ENCODE results near the gene TMEM59. TPM values are rescaled to one million over a fixed set of nuclear protein-coding genes. Genes with fewer than 3 reads are reported as not detected.

Gene TMEM59
- total RNA-seq, 2 experiments from 2014 or later, result 74.5 to 94.5 TPM

DNA sequence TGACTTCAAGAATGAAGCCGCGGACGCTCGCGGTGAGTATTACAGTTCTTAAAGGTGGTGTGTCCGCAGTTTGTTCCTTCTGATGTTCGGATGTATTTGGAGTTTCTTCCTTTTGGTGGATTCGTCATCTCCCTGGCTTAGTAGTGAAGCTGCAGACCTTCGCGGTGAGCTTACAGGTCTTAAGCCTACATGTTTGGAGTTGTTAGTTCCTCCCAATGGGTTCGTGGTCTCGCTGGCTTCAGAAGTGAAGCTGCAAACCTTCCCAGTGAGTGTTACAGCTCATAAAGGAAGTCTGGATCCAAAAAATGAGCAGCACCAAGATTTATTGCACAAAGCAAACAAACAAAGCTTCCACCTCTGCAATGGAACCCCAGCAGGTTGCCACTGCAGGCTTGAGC, 49.8 kb downstream of the TMEM59 start:
- Histone ChIP-seq H3K4me1 (ENCODE audit: insufficient read depth, low read length, poor library complexity, severe bottlenecking) (no peaks in the 10 kb centered on the region), H3K9me2 (ENCODE audit: insufficient read depth, low read length) (no peaks in the 10 kb centered on the region), H3K27ac (ENCODE audit: low read depth, low read length, poor library complexity, severe bottlenecking) (no peak overlapping the region), H3K4me2 (ENCODE audit: low read length) (no peak overlapping the region), H2AFZ (ENCODE audit: low read length) (no peak overlapping the region), H4K20me1 (ENCODE audit: insufficient read depth, low read length) (no peaks in the 10 kb centered on the region), H3K9me3 (ENCODE audit: low read length) (no peaks in the 10 kb centered on the region), H3K79me2 (ENCODE audit: insufficient read depth, low read depth, low read length) (no peaks in the 10 kb centered on the region), H3K4me3 (ENCODE audit: low read depth, low read length, poor library complexity, severe bottlenecking) (no peak overlapping the region), H3K36me3 (ENCODE audit: insufficient read depth, low read length) (no peaks in the 10 kb centered on the region)
- TF ChIP-seq, protein P1, sequence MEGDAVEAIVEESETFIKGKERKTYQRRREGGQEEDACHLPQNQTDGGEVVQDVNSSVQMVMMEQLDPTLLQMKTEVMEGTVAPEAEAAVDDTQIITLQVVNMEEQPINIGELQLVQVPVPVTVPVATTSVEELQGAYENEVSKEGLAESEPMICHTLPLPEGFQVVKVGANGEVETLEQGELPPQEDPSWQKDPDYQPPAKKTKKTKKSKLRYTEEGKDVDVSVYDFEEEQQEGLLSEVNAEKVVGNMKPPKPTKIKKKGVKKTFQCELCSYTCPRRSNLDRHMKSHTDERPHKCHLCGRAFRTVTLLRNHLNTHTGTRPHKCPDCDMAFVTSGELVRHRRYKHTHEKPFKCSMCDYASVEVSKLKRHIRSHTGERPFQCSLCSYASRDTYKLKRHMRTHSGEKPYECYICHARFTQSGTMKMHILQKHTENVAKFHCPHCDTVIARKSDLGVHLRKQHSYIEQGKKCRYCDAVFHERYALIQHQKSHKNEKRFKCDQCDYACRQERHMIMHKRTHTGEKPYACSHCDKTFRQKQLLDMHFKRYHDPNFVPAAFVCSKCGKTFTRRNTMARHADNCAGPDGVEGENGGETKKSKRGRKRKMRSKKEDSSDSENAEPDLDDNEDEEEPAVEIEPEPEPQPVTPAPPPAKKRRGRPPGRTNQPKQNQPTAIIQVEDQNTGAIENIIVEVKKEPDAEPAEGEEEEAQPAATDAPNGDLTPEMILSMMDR (conservative IDR thresholded peaks at IDR 0.05; ENCODE audit: low read length), result no peak
- TF ChIP-seq EZH2phosphoT487 (IDR thresholded peaks at IDR 0.05; ENCODE audit: borderline replicate concordance, low read depth, low read length), result no peak
- ChIA-PET POLR2A (interaction anchor here (1.3 kb wide), 1 partner anchor 11 kb away, joined by 4 read pairs; no protein-coding TSS in a partner anchor), CTCF (ENCODE audit: unreplicated experiment) (no interaction called here)
- no TSS peak for BruUV-seq (replicated peaks)
- no peak for DNase-seq (ENCODE audit: low spot score)
- intact Hi-C loops (cut with micrococcal nuclease; ENCODE audit: unreplicated experiment), result no loop called here

GRCh38 chr1:54002544-54003248, 50.3 kb downstream of the TMEM59 start:
- Histone ChIP-seq H3K4me3 (ENCODE audit: low read depth, low read length, poor library complexity, severe bottlenecking) (no peak overlapping the region), H3K9me2 (ENCODE audit: insufficient read depth, low read length) (no peaks in the 10 kb centered on the region), H2AFZ (ENCODE audit: low read length) (no peak overlapping the region), H3K27ac (ENCODE audit: low read depth, low read length, poor library complexity, severe bottlenecking) (no peak overlapping the region), H3K4me1 (ENCODE audit: insufficient read depth, low read length, poor library complexity, severe bottlenecking) (no peaks in the 10 kb centered on the region), H3K79me2 (ENCODE audit: insufficient read depth, low read depth, low read length) (no peaks in the 10 kb centered on the region), H4K20me1 (ENCODE audit: insufficient read depth, low read length) (no peaks in the 10 kb centered on the region), H3K36me3 (ENCODE audit: insufficient read depth, low read length) (no peaks in the 10 kb centered on the region), H3K9me3 (ENCODE audit: low read length) (no peaks in the 10 kb centered on the region), H3K4me2 (ENCODE audit: low read length) (no peak overlapping the region)
- no TSS peak for BruUV-seq (replicated peaks)
- no peak for DNase-seq (ENCODE audit: low spot score)
- intact Hi-C loops (cut with micrococcal nuclease; ENCODE audit: unreplicated experiment), result no loop called here
- POLR2A ChIA-PET, result no interaction called here
- TF ChIP-seq EZH2phosphoT487 (IDR thresholded peaks at IDR 0.05; ENCODE audit: borderline replicate concordance, low read depth, low read length), result no peak
- TF ChIP-seq, protein P1 (conservative IDR thresholded peaks at IDR 0.05; ENCODE audit: low read length), result no peak
- CTCF ChIA-PET (ENCODE audit: unreplicated experiment), result no interaction called here

DNA sequence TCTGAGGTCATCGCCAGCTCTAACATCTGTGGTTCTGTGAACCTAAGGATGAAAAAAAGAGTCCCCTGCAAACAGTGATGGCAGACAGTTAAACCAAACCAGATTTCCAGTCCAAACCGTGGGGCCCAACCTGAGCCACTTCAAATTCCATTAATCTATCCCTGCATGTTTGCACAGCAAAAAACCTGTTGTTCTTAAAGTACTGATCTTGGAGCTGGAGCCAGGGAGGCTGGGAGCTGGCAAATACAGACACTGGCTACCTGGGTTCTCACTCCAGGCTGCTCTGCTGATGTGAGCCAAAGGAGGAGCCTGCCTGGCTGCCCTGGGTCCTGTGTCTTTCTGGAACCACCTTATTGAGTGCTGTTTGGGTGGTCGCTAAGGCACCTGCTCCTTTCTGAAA, 51.4 kb downstream of the TMEM59 start:
- intact Hi-C loops (cut with micrococcal nuclease; ENCODE audit: unreplicated experiment), result no loop called here
- Histone ChIP-seq H3K4me3 (ENCODE audit: low read depth, low read length, poor library complexity, severe bottlenecking) (no peak overlapping the region), H3K27ac (ENCODE audit: low read depth, low read length, poor library complexity, severe bottlenecking) (no peak overlapping the region), H3K9me3 (ENCODE audit: low read length) (no peaks in the 10 kb centered on the region), H3K4me2 (ENCODE audit: low read length) (no peak overlapping the region), H3K9me2 (ENCODE audit: insufficient read depth, low read length) (no peaks in the 10 kb centered on the region), H4K20me1 (ENCODE audit: insufficient read depth, low read length) (no peaks in the 10 kb centered on the region), H2AFZ (ENCODE audit: low read length) (no peak overlapping the region), H3K79me2 (ENCODE audit: insufficient read depth, low read depth, low read length) (no peaks in the 10 kb centered on the region), H3K36me3 (ENCODE audit: insufficient read depth, low read length) (no peaks in the 10 kb centered on the region), H3K4me1 (ENCODE audit: insufficient read depth, low read length, poor library complexity, severe bottlenecking) (no peaks in the 10 kb centered on the region)
- POLR2A ChIA-PET, result no interaction called here
- CTCF ChIA-PET (ENCODE audit: unreplicated experiment), result no interaction called here
- DNase-seq (ENCODE audit: low spot score), result no peak
- no peak for TF ChIP-seq EZH2phosphoT487 (IDR thresholded peaks at IDR 0.05; ENCODE audit: borderline replicate concordance, low read depth, low read length)
- TF ChIP-seq, protein P1 (conservative IDR thresholded peaks at IDR 0.05; ENCODE audit: low read length), result no peak
- BruUV-seq (replicated peaks), result no TSS peak
